ENCODE data around the gene SHANK1. TPM values are rescaled to one million over a fixed set of nuclear protein-coding genes. Genes with fewer than 3 reads are reported as not detected.
A peak's percentile ranks its signal among the peaks of the same experiment; 100 is the strongest.

The SHANK1 gene
- total and polyA plus RNA-seq, 5 donors from 2014 or later: not detected

DNA sequence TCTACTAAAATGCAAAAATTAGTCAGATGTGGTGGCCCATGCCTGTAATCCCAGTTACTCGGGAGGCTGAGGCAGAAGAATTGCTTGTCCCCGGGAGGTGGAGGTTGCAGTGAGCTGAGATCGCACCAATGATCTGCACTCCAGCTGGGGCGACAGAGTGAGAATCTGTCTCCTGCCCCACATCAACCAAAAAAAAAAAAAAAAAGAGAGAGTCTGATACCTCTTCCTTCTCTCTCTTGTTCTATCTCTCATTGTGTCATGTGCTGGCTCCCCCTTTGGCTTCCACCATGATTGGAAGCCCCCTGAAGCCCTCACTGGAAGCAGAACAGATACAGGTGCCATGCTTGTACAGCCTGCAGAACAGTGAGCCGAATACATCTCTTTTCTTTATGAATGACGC, 23.9 kb upstream of the SHANK1 start:
- no peak overlapping the region for H3K27ac Mint-ChIP-seq
- no peaks in the 10 kb centered on the region for H3K27me3 ChIP-seq (ENCODE audit: control insufficient read depth, insufficient read depth, low read length)
- DNase-seq: no peak
- no peaks in the 10 kb centered on the region for H3K36me3 ChIP-seq (ENCODE audit: control insufficient read depth, insufficient read depth, low read length)
- H3K9me3 Mint-ChIP-seq: peaks cover 0 to 4% (median 0%) of the 10 kb centered on the region in 7 donors
- H3K4me1 Mint-ChIP-seq: no peaks in the 10 kb centered on the region
- H3K36me3 Mint-ChIP-seq: no peaks in the 10 kb centered on the region
- no peak overlapping the region for H3K4me3 Mint-ChIP-seq
- H3K4me1 ChIP-seq (ENCODE audit: control insufficient read depth, insufficient read depth, low read length, poor library complexity, severe bottlenecking): no peaks in the 10 kb centered on the region
- no peak overlapping the region for H3K27ac ChIP-seq (ENCODE audit: insufficient read depth, low read length, poor library complexity, severe bottlenecking)
- peaks cover 21% of the 10 kb centered on the region for H3K27me3 Mint-ChIP-seq
- H3K4me3 ChIP-seq (ENCODE audit: low read depth, low read length): no peak overlapping the region
- H3K9me3 ChIP-seq (ENCODE audit: control insufficient read depth in 2 of 2, low read length in 2 of 2): no peaks in the 10 kb centered on the region
- ATAC-seq (ENCODE audit: low read depth in 2 of 2): no peak

DNA sequence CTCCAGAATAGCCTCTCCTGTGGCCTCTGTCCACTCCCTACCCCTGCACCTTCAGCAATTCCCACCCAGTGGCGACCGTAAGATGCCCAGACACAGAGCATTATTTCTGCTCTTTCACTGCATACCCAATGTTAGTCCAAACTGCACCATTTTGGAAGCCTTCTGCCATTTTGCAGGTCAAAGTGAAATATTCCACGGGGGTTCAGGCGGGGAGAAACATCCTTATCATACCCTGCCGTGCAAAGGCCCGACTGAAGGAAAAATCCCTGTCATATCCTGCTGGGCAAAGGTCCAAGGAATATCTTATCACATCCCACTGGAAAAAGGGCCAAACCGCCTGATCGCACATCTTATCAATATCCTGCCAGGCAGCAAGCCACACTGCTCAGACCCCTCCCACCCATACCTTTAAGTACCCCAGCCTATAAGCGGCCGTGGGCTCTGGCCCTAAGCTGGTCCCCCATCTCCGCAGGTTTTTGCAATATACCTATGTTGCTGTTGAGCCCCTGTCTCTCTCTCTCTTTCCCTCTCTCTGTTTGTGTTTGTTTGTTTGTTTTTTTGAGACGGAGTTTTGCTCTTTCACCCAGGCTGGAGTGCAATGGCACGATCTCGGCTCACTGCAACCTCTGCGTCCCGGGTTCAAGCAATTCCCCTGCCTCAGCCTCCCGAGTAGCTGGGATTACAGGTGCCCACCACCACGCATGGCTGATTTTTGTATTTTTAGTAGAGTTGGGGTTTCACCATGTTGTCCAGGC, 21.8 kb upstream of the SHANK1 start:
- no peaks in the 10 kb centered on the region for H3K36me3 Mint-ChIP-seq
- peaks cover 0 to 4% (median 0%) of the 10 kb centered on the region in 7 donors for H3K9me3 Mint-ChIP-seq
- H3K4me3 ChIP-seq (ENCODE audit: low read depth, low read length): no peak overlapping the region
- no peaks in the 10 kb centered on the region for H3K4me1 Mint-ChIP-seq
- peaks cover 21% of the 10 kb centered on the region for H3K27me3 Mint-ChIP-seq
- no peak overlapping the region for H3K4me3 Mint-ChIP-seq
- no peaks in the 10 kb centered on the region for H3K4me1 ChIP-seq (ENCODE audit: control insufficient read depth, insufficient read depth, low read length, poor library complexity, severe bottlenecking)
- DNase-seq (no peak), ATAC-seq (ENCODE audit: low read depth in 2 of 2) (no peak)
- no peaks in the 10 kb centered on the region for H3K9me3 ChIP-seq (ENCODE audit: control insufficient read depth in 2 of 2, low read length in 2 of 2)
- no peak overlapping the region for H3K27ac ChIP-seq (ENCODE audit: insufficient read depth, low read length, poor library complexity, severe bottlenecking)
- no peaks in the 10 kb centered on the region for H3K27me3 ChIP-seq (ENCODE audit: control insufficient read depth, insufficient read depth, low read length)
- no peaks in the 10 kb centered on the region for H3K36me3 ChIP-seq (ENCODE audit: control insufficient read depth, insufficient read depth, low read length)
- no peak overlapping the region for H3K27ac Mint-ChIP-seq

DNA sequence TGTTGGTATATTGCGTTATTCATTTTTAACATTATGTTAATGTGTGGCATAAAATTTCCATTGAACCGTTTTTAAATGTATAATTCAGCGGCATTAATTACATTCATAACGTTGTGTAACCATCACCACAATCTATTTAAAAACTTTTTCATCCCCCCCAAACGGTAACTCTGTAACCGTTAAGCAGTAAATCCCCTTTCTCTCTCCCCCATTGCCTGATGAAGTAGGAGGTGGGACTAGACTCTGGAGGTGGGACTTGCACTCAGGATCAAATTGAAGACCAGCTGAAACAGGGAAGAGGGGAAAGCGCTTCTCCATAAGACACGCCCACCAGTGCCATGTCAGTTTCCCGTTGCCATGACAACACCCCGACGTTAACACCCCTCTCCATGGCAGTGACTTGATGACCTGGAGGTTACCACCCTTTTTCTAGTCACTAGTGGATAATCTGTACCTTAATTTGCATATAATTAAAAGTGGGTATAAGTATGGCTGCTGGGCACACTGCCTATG, 20.4 kb upstream of the SHANK1 start:
- Histone ChIP-seq H3K4me1 (ENCODE audit: control insufficient read depth, insufficient read depth, low read length, poor library complexity, severe bottlenecking) (no peaks in the 10 kb centered on the region), H3K36me3 (ENCODE audit: control insufficient read depth, insufficient read depth, low read length) (no peaks in the 10 kb centered on the region), H3K4me3 (ENCODE audit: low read depth, low read length) (no peak overlapping the region), H3K9me3 (ENCODE audit: control insufficient read depth in 2 of 2, low read length in 2 of 2) (no peaks in the 10 kb centered on the region), H3K27ac (ENCODE audit: insufficient read depth, low read length, poor library complexity, severe bottlenecking) (no peak overlapping the region), H3K27me3 (ENCODE audit: control insufficient read depth, insufficient read depth, low read length) (no peaks in the 10 kb centered on the region)
- no peak overlapping the region for H3K27ac Mint-ChIP-seq
- H3K27me3 Mint-ChIP-seq: peaks cover 20% of the 10 kb centered on the region
- H3K4me3 Mint-ChIP-seq: no peak overlapping the region
- no peak for ATAC-seq (ENCODE audit: low read depth in 2 of 2)
- DNase-seq: no peak
- H3K36me3 Mint-ChIP-seq: no peaks in the 10 kb centered on the region
- peaks cover 0 to 4% (median 0%) of the 10 kb centered on the region in 7 donors for H3K9me3 Mint-ChIP-seq
- no peaks in the 10 kb centered on the region for H3K4me1 Mint-ChIP-seq

DNA sequence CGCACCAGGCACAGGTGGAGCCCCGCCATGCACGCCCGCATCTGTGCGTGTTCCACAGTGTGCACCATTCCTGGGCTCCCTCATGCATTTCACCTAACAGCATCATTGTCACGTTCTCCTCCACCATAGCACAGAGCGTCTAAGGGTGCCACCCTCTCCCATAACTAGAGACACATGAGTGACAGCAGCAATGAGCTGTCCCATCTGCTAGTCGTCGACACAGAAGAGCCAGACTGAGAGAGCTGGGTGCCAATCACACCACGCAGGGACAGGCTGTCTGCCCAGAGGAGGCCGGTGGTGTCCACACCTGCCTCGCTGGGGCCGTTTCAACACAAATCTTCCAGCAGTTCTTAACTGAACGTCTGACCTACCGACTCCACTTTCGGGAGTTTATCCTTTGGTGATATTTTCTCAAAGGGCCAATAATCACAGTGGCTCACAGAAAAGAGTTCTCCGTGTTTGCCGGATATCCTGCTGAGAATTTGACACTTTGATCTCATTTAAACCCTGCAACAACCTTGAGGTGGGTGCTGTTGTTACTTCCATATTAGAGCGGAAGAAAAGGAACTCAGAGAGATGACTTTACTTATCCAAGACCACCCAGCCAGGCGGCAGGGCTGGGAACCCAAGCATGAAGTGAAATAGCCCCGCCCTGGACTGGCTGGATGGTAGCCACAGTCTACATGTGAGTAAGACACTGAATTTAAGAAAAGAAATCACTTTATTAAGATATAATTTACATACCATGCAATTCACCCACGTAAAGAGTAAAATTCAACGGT, 19.7 kb upstream of the SHANK1 start:
- Histone ChIP-seq H3K4me3 (ENCODE audit: low read depth, low read length) (no peak overlapping the region), H3K4me1 (ENCODE audit: control insufficient read depth, insufficient read depth, low read length, poor library complexity, severe bottlenecking) (no peaks in the 10 kb centered on the region), H3K9me3 (ENCODE audit: control insufficient read depth in 2 of 2, low read length in 2 of 2) (no peaks in the 10 kb centered on the region), H3K36me3 (ENCODE audit: control insufficient read depth, insufficient read depth, low read length) (no peaks in the 10 kb centered on the region), H3K27ac (ENCODE audit: insufficient read depth, low read length, poor library complexity, severe bottlenecking) (no peak overlapping the region), H3K27me3 (ENCODE audit: control insufficient read depth, insufficient read depth, low read length) (no peaks in the 10 kb centered on the region)
- H3K4me3 Mint-ChIP-seq: no peak overlapping the region
- DNase-seq: no peak
- H3K36me3 Mint-ChIP-seq: no peaks in the 10 kb centered on the region
- H3K4me1 Mint-ChIP-seq: no peaks in the 10 kb centered on the region
- H3K27ac Mint-ChIP-seq: no peak overlapping the region
- no peak for ATAC-seq (ENCODE audit: low read depth in 2 of 2)
- H3K9me3 Mint-ChIP-seq: peaks cover 0 to 4% (median 0%) of the 10 kb centered on the region in 7 donors
- H3K27me3 Mint-ChIP-seq: peaks cover 19% of the 10 kb centered on the region

DNA sequence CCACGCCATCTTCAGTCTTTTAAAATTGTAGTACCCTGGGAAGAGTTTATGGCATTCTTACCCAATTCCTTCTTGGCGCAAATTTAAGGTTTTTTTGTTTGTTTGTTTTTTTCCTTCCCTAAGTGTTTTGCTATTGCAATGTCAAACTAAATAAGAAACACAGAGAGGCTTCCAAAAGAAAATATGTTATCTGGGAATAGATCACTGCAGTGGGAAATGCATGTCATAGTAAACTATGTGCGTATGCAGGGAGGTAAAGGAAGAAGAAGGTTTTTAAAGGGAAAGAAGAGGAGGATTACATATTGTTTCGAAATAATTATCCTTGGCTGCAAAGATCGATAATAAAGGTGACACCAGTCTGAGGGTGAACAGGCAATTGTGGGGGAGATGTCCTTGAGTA, 16.7 kb upstream of the SHANK1 start:
- DNase-seq (no peak), ATAC-seq (ENCODE audit: low read depth in 2 of 2) (no peak)
- no peaks in the 10 kb centered on the region for H3K4me1 Mint-ChIP-seq
- no peaks in the 10 kb centered on the region for H3K27me3 ChIP-seq (ENCODE audit: control insufficient read depth, insufficient read depth, low read length)
- no peak overlapping the region for H3K4me3 Mint-ChIP-seq
- H3K27ac Mint-ChIP-seq: no peak overlapping the region
- H3K4me1 ChIP-seq (ENCODE audit: control insufficient read depth, insufficient read depth, low read length, poor library complexity, severe bottlenecking): no peaks in the 10 kb centered on the region
- no peaks in the 10 kb centered on the region for H3K36me3 Mint-ChIP-seq
- no peak overlapping the region for H3K27ac ChIP-seq (ENCODE audit: insufficient read depth, low read length, poor library complexity, severe bottlenecking)
- H3K27me3 Mint-ChIP-seq: peaks cover 24% of the 10 kb centered on the region
- no peaks in the 10 kb centered on the region for H3K9me3 ChIP-seq (ENCODE audit: control insufficient read depth in 2 of 2, low read length in 2 of 2)
- H3K9me3 Mint-ChIP-seq: peaks cover 0 to 2% (median 0%) of the 10 kb centered on the region in 7 donors
- no peaks in the 10 kb centered on the region for H3K36me3 ChIP-seq (ENCODE audit: control insufficient read depth, insufficient read depth, low read length)
- H3K4me3 ChIP-seq (ENCODE audit: low read depth, low read length): no peak overlapping the region

DNA sequence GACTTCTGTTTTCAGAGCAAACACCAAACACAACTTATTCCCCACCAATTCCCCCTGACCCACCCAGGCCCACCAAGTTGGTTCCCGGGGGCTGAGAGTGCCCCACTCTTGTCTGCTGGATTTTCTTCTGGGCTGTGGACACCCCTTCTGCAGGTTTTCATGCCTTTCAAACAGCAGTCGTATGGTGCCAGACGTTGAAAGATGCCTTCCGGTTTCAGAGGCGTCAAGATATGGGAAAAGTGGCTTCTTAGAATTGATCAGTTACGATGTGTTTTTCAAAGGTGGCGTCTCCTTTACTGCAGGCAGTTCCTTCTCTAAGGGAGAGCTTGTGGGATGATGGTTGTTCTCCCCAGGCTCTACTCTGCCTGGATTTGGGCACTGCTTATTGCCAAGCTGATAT, 16.3 kb upstream of the SHANK1 start:
- Mint-ChIP-seq H3K27me3 (peaks cover 20% of the 10 kb centered on the region), H3K27ac (no peak overlapping the region), H3K36me3 (no peaks in the 10 kb centered on the region), H3K4me3 (no peak overlapping the region), H3K4me1 (no peaks in the 10 kb centered on the region), H3K9me3 (peaks cover 0 to 2% (median 0%) of the 10 kb centered on the region in 7 donors)
- Histone ChIP-seq H3K4me1 (ENCODE audit: control insufficient read depth, insufficient read depth, low read length, poor library complexity, severe bottlenecking) (no peaks in the 10 kb centered on the region), H3K36me3 (ENCODE audit: control insufficient read depth, insufficient read depth, low read length) (no peaks in the 10 kb centered on the region), H3K27me3 (ENCODE audit: control insufficient read depth, insufficient read depth, low read length) (no peaks in the 10 kb centered on the region), H3K9me3 (ENCODE audit: control insufficient read depth in 2 of 2, low read length in 2 of 2) (no peaks in the 10 kb centered on the region), H3K27ac (ENCODE audit: insufficient read depth, low read length, poor library complexity, severe bottlenecking) (no peak overlapping the region), H3K4me3 (ENCODE audit: low read depth, low read length) (no peak overlapping the region)
- no peak for ATAC-seq (ENCODE audit: low read depth in 2 of 2)
- DNase-seq: no peak

DNA sequence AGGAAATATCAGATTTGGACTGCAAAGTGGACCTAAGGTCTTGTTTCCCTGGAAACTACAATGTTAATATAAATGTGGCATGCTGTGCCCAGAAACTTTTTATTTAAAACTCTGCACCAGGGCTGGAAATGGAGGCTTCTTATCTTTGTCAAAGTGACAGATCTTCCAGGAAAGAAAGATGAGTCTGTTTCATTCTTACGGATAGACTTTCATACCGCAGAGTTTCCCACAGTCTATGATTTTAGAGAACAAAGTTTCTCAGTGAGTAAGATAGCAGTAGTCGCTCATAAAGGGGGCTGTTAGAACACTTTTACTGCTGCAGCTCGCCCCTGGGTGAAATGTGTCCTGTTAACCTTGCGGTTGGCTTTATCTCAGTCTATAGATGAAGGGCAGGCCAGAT, 10.3 kb upstream of the SHANK1 start:
- Mint-ChIP-seq H3K4me3 (peak overlapping the region in 1 of 4 donors; percentile 27), H3K27me3 (peaks cover 35% of the 10 kb centered on the region), H3K9me3 (peaks cover 0 to 5% (median 0%) of the 10 kb centered on the region in 7 donors), H3K36me3 (no peaks in the 10 kb centered on the region), H3K4me1 (peaks cover 0 to 15% (median under 1%) of the 10 kb centered on the region in 4 donors), H3K27ac (no peak overlapping the region)
- Histone ChIP-seq H3K27me3 (ENCODE audit: control insufficient read depth, insufficient read depth, low read length) (no peaks in the 10 kb centered on the region), H3K4me1 (ENCODE audit: control insufficient read depth, insufficient read depth, low read length, poor library complexity, severe bottlenecking) (peaks cover 10% of the 10 kb centered on the region), H3K27ac (ENCODE audit: insufficient read depth, low read length, poor library complexity, severe bottlenecking) (no peak overlapping the region), H3K36me3 (ENCODE audit: control insufficient read depth, insufficient read depth, low read length) (no peaks in the 10 kb centered on the region), H3K4me3 (ENCODE audit: low read depth, low read length) (no peak overlapping the region), H3K9me3 (ENCODE audit: control insufficient read depth in 2 of 2, low read length in 2 of 2) (no peaks in the 10 kb centered on the region)
- ATAC-seq (ENCODE audit: low read depth in 2 of 2): no peak
- DNase-seq: no peak
